GM13977 (cell line): ENCODE results near the gene PIF1.
A peak's percentile ranks its signal among the peaks of the same experiment; 100 is the strongest.

ENCODE experiments used
- DNase-seq: peaks from one replicate; pipeline ENCODE4 v3.0.0; 2012; ENCODE audit warnings: low spot score
- CTCF ChIP-seq: IDR thresholded peaks from 2 replicates; pipeline ENCODE4 v1.5.1; 2012; ENCODE audit warnings: mild to moderate bottlenecking, control low read depth; ENCODE audit not compliant: insufficient read depth; ENCODE audit errors: extremely low read depth, missing control alignments
- in situ Hi-C: fragments of 300-500 bp; cut with MboI; formaldehyde crosslinking; loops from one replicate; pipeline ENCODE4 v1.12.0; 2022; ENCODE audit warnings: low sequenced_read_pairs, low pct_unique_long_range_greater_than_20kb, mixed read lengths, inconsistent platforms; ENCODE audit not compliant: unreplicated experiment

The PIF1 gene

GRCh38 chr15:64843991-64844390, 18.5 kb upstream of the PIF1 start:
- no peak for TF ChIP-seq CTCF
- in situ Hi-C loops: loop anchor here (10.0 kb wide), 1 partner anchor 51 kb away; no protein-coding TSS in a partner anchor
- no peak for DNase-seq

- DNase-seq: peak; percentile 32
- no peak for TF ChIP-seq CTCF
- in situ Hi-C loops: loop anchor here (10.0 kb wide), 1 partner anchor 52 kb away; no protein-coding TSS in a partner anchor
These were observed 17.6 kb upstream of the PIF1 start for GRCh38 chr15:64842986-64843561.

GRCh38 chr15:64842096-64842939, 16.9 kb upstream of the PIF1 start:
- in situ Hi-C loops: loop anchor here (10.0 kb wide), 1 partner anchor 52 kb away; no protein-coding TSS in a partner anchor
- TF ChIP-seq CTCF: no peak
- no peak for DNase-seq

GRCh38 chr15:64841344-64842095, 16.1 kb upstream of the PIF1 start, which contains the start of gene PLEKHO2:
Gene PLEKHO2, plus strand, starts transcription at chr15:64841915. Its CDS starts 102 bp downstream, at chr15:64842017.
- TF ChIP-seq CTCF: peak; percentile 18
- peak; percentile 98 for DNase-seq
- in situ Hi-C loops: loop anchor here (10.0 kb wide), 1 partner anchor 53 kb away; no protein-coding TSS in a partner anchor

- in situ Hi-C loops: loop anchor here (10.0 kb wide), 1 partner anchor 54 kb away; no protein-coding TSS in a partner anchor
- DNase-seq: no peak
- TF ChIP-seq CTCF: no peak
These were observed 15.6 kb upstream of the PIF1 start for GRCh38 chr15:64841060-64841343.

- DNase-seq: no peak
- in situ Hi-C loops: no loop called here
- no peak for TF ChIP-seq CTCF
These were observed 12.1 kb upstream of the PIF1 start for GRCh38 chr15:64837502-64837901.
